Adipocyte (in vitro differentiated cells): ENCODE measurements around the gene ABCB7.
A peak's percentile ranks its signal among the peaks of the same experiment; 100 is the strongest.
"Not testable (repeated sequence)": the region's sequence is repeated elsewhere in the genome, so short reads cannot be mapped to it uniquely, and the experiment has no call there.

Experiments used
- DNase-seq: peaks from one replicate; pipeline ENCODE4 v3.0.0-alpha.2; 2015; ENCODE audit warnings: low read depth
- H3K27me3 ChIP-seq: replicated peaks from 2 replicates; pipeline ENCODE4 v1.7.0; 2013; ENCODE audit warnings: mild to moderate bottlenecking, low read length, moderate library complexity; ENCODE audit not compliant: control insufficient read depth, insufficient read depth
- H3K36me3 ChIP-seq: 2 replicates; pipeline ENCODE4 v1.7.0; 2013; ENCODE audit warnings: low read length, mild to moderate bottlenecking, moderate library complexity; ENCODE audit not compliant: control insufficient read depth, insufficient read depth, severe bottlenecking
- H3K4me1 ChIP-seq: 2 replicates; pipeline ENCODE4 v1.7.0; 2013; ENCODE audit warnings: mild to moderate bottlenecking, low read length, moderate library complexity; ENCODE audit not compliant: control insufficient read depth, insufficient read depth
- H3K4me3 ChIP-seq: 2 replicates; pipeline ENCODE4 v1.7.0; 2013; ENCODE audit warnings: mild to moderate bottlenecking, low read length, moderate library complexity
- H3K9ac ChIP-seq: 2 replicates; pipeline ENCODE4 v1.7.0; 2013; ENCODE audit warnings: mild to moderate bottlenecking, low read length, moderate library complexity
- H3K9me3 ChIP-seq: 2 replicates; pipeline ENCODE4 v1.7.0; 2013; ENCODE audit warnings: mild to moderate bottlenecking, low read length, moderate library complexity; ENCODE audit not compliant: control insufficient read depth

ABCB7 gene

DNA sequence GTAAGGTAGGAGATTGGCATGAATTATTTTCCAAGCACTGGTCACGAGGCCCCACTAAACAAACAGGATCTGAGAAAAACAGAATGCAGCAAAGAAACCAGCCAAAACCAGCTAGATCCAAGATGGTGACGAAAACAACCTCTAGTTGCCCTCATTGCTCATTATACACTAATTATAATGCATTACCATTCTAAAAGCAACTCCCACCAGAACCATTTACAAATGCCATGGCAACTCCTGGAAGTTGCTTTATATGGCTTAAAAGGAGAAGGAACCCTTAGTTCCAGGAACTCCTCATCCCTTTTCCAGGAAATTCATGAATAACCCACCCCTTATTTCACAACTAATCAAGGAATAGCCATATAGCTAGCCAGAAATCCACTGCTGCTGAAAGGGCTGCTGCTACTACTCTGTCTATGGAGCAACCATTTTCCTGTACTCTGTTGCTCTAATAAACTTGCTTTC is 69.3 kb downstream of the ABCB7 start:
- Histone ChIP-seq H3K9ac (peak overlapping the region; percentile 20), H3K4me3 (peak overlapping the region; percentile 67), H3K4me1 (peaks cover 4% of the 10 kb centered on the region), H3K9me3 (peaks cover 7% of the 10 kb centered on the region), H3K27me3 (no peaks in the 10 kb centered on the region), H3K36me3 (no peaks in the 10 kb centered on the region)
- DNase-seq: peak; percentile 3

DNA sequence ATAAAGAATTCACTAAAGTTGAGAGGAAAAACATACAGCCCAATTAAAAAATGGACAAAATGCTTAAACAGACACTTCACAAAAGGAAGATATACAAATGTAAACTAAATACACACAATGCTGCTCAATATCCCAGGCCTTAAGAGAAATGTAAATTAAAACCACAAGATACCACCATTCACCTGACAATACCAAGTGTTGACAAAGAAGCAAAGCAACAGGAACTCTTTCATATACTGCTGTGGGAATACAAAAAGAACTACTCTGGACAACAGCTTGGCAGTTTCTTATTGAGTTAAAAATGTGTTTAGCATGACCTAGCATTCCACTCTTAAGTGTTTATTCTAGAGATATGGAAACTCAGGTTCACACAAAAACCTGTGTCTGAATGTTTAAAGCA is 71.3 kb downstream of the ABCB7 start:
- no peak for DNase-seq
- peaks cover 4% of the 10 kb centered on the region for H3K27me3 ChIP-seq
- H3K9me3 ChIP-seq: peaks cover 7% of the 10 kb centered on the region
- no peak overlapping the region for H3K9ac ChIP-seq
- H3K4me3 ChIP-seq: no peak overlapping the region
- peaks cover 4% of the 10 kb centered on the region for H3K4me1 ChIP-seq
- no peaks in the 10 kb centered on the region for H3K36me3 ChIP-seq

DNA sequence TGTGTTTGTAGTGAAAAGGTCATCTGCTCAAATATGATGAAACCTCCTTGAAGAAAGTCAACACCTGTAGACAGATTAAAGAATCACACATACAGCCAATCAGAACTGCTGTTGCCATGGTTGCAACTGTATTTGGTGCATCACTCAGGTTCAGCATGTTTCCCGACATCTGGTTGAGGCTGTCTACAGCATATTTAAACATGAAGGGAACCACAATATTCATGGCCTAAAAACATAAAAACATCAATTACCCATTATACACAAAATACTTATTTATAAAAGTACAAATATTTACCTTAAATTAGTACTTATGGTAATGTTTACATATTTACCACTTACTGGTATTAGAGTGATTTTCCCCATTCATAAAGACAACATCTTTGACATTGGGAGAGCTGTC is 79.7 kb downstream of the ABCB7 start:
- no peaks in the 10 kb centered on the region for H3K9me3 ChIP-seq
- no peak for DNase-seq
- H3K27me3 ChIP-seq: peaks cover 5% of the 10 kb centered on the region
- no peaks in the 10 kb centered on the region for H3K4me1 ChIP-seq
- H3K36me3 ChIP-seq: no peaks in the 10 kb centered on the region
- no peak overlapping the region for H3K4me3 ChIP-seq
- no peak overlapping the region for H3K9ac ChIP-seq

DNA sequence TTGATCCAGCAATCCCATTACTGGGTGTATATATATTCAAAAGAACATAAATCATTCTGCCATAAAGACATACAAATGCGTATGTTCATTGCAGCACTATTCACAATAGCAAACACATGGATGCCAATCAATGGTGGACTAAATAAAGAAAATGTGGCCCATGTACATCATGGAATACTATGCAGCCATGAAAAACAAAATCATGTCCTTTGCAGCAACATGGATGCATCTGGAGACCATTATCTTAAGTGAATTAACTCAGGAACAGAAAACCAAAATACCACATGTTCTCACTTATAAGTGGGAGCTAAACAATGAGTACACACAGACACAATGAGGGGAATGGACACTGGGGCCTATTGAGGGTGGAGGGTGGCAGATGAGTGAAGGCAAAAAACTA is 81.6 kb downstream of the ABCB7 start:
- no peak for DNase-seq
- Histone ChIP-seq H3K4me3 (no peak overlapping the region), H3K9ac (no peak overlapping the region), H3K36me3 (peaks cover 4% of the 10 kb centered on the region), H3K4me1 (no peaks in the 10 kb centered on the region), H3K27me3 (no peaks in the 10 kb centered on the region), H3K9me3 (no peaks in the 10 kb centered on the region)

DNA sequence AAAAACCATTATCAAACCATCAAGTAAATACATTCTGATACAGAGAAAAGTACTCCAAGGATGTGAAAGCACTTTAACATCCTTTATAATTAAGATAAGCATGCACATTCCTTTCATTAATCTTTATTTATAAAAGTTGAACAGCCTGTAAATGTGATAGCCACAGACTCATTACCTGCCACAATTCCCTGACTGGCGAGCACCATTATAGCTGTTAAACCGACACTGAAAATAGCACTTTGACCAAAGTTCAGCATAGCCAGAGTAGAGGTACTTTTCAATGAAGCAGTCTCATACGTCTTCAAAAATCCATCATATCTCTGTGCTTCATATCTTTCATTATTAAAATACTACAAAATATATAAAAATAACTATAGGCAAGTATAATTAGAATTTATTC is 84.7 kb downstream of the ABCB7 start:
- Histone ChIP-seq H3K9ac (no peak overlapping the region), H3K4me1 (no peaks in the 10 kb centered on the region), H3K27me3 (no peaks in the 10 kb centered on the region), H3K36me3 (peaks cover 9% of the 10 kb centered on the region), H3K4me3 (no peak overlapping the region), H3K9me3 (no peaks in the 10 kb centered on the region)
- no peak for DNase-seq

DNA sequence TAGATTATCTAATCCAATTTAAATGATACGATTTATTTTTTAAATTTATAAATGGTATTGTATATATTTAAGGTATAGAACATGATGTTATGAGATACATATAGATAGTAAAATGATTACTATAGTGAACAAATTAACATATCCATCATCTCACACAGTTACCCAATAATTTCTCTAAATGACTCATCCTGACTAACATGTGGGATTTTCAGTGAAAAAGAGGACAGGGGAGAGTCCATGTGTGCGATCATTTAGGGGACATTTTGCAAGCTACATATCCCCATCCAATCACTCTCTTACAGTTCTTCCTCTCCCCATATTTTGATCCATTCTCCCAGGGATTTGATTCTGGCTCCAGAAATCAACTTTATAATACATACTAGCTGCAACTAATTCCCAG is 88.2 kb downstream of the ABCB7 start:
- peaks cover 14% of the 10 kb centered on the region for H3K36me3 ChIP-seq
- no peaks in the 10 kb centered on the region for H3K9me3 ChIP-seq
- peaks cover 11% of the 10 kb centered on the region for H3K27me3 ChIP-seq
- no peak overlapping the region for H3K9ac ChIP-seq
- no peak overlapping the region for H3K4me3 ChIP-seq
- no peaks in the 10 kb centered on the region for H3K4me1 ChIP-seq
- no peak for DNase-seq

DNA sequence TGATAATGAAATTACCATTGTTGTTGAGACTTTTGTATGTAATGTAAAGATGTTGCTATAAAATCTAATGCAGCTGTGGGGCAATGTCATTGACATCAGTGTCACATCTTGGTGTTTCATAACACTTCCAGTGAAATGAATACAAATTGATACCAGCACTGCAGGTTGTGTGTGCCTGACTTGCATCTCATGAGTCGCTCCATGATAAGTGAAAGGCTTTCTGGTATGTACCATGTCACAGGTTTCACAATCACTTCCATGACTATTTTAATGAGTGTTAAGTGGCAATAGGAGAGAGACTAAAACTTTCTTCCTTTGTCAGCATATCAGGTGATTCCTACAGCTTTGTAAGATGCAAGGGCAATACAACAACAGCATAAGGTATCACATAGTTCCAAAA is 94.4 kb downstream of the ABCB7 start:
- Histone ChIP-seq H3K9me3 (no peaks in the 10 kb centered on the region), H3K4me3 (no peak overlapping the region), H3K4me1 (no peaks in the 10 kb centered on the region), H3K27me3 (peaks cover 16% of the 10 kb centered on the region), H3K9ac (no peak overlapping the region), H3K36me3 (peaks cover 6% of the 10 kb centered on the region)
- DNase-seq: no peak

DNA sequence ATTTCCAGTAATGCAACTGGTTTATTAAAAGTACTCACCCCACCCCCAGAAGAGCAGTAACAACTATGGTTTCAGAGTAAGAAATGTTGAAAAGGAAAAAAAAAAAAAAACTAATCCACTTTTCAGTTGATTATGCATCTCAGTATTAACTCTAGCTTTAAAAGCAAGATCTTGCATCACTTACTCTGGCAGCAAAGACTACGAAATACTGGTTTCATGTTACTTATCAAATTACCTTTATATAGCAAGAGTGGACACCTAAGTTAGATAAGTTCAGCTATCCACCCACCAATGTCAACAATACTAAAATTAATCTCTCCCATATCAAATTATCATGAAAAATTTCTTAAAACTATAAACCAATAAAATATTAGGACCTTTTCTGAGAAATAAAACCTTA is 105.0 kb downstream of the ABCB7 start:
- H3K4me3 ChIP-seq: no peak overlapping the region
- no peaks in the 10 kb centered on the region for H3K27me3 ChIP-seq
- peak; percentile 2 for DNase-seq
- H3K36me3 ChIP-seq: no peaks in the 10 kb centered on the region
- H3K9ac ChIP-seq: no peak overlapping the region
- H3K9me3 ChIP-seq: no peaks in the 10 kb centered on the region
- no peaks in the 10 kb centered on the region for H3K4me1 ChIP-seq

DNA sequence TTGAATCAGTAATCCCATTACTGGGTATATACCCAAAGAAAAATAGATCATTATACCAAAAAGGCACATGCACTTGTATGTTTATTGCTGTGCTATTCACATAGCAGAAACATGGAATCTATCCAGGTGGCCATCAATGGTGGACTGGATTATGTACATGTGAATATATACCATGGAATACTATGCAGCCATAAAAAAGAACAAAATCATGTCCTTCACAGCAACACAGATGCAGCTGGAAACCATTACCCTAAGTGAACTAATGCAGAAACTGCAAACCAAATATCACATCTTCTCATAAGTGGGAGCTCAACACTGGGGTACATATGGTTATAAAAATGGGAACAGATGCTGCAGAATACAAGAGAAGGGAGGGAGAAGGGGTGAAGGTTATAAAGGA is 110.7 kb downstream of the ABCB7 start:
- Histone ChIP-seq H3K4me1 (no peaks in the 10 kb centered on the region), H3K9ac (no peak overlapping the region), H3K4me3 (no peak overlapping the region), H3K27me3 (no peaks in the 10 kb centered on the region), H3K9me3 (peaks cover 15% of the 10 kb centered on the region), H3K36me3 (no peaks in the 10 kb centered on the region)
- no peak for DNase-seq

DNA sequence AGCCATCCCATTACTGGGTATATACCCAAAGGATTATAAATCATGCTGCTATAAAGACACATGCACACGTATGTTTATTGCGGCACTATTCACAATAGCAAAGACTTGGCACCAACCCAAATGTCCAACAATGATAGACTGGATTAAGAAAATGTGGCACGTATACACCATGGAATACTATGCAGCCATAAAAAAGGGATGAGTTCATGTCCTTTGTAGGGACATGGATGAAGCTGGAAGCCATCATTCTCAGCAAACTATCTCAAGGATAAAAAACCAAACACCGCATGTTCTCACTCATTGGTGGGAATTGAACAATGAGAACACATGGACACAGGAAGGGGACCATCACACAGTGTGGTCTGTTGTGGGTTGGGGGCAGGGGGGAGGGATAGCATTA is 111.9 kb downstream of the ABCB7 start:
- not testable (repeated sequence) for H3K36me3 ChIP-seq, H3K9ac ChIP-seq, DNase-seq, H3K4me3 ChIP-seq, H3K4me1 ChIP-seq, H3K27me3 ChIP-seq
- H3K9me3 ChIP-seq: peaks cover 15% of the 10 kb centered on the region

DNA sequence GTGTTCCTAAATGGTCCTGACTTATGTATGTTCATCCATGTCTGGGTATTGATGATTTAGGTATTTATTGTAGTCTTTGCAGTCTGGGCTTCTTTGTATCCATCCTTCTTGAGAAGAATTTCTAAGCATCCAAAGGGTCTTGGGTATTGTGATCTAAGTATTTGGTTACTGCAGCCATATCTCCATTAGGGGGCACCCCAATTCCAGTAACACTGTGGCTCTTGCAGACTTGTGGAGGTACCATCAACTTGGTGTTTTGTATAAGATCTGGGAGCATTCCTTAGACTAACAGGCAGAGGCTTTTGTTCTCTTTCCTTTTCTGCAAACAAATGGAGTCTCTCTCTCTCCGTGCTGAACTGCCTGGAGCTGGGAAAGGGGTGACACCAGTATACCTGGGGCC is 117.2 kb downstream of the ABCB7 start:
- peak; percentile 3 for DNase-seq
- Histone ChIP-seq H3K36me3 (no peaks in the 10 kb centered on the region), H3K4me3 (no peak overlapping the region)

More for the DNA sequence above, 117.2 kb downstream of the ABCB7 start:
- no peaks in the 10 kb centered on the region for H3K4me1 ChIP-seq
- H3K27me3 ChIP-seq: peaks cover 5% of the 10 kb centered on the region
- no peak overlapping the region for H3K9ac ChIP-seq
- H3K9me3 ChIP-seq: peaks cover 22% of the 10 kb centered on the region
